GM18873 (cell line): ENCODE data around the gene STX2.

Source experiments
- ATAC-seq: cut with Tn5 transposase; IDR thresholded peaks from one replicate; pipeline ENCODE4 v1.9.1; 2021; ENCODE audit warnings: mild to moderate bottlenecking, moderate library complexity, moderate number of reproducible peaks; ENCODE audit not compliant: unreplicated experiment, low FRiP score

The STX2 gene

GRCh38 chr12:130742716-130743115, 96.3 kb downstream of the STX2 start:
- no peak for ATAC-seq

- no peak for ATAC-seq
These were observed 96.9 kb downstream of the STX2 start for GRCh38 chr12:130742112-130742511.
